OCI-LY7 (cell line): ENCODE data around the gene MARF1.

Experiments
- EZH2phosphoT487 ChIP-seq: fragments of 200-600 bp; sonication (generic); IDR thresholded peaks from 2 replicates; pipeline ENCODE4 v1.6.1; 2018; ENCODE audit warnings: low read depth, borderline replicate concordance, mild to moderate bottlenecking, mixed run types, antibody characterized with exemption, low read length, moderate library complexity, mixed read lengths
- TF ChIP-seq, protein P1 (sequence below): fragments of 200-600 bp; sonication (generic); conservative IDR thresholded peaks from 2 replicates; pipeline ENCODE4 v1.5.1; 2014; ENCODE audit warnings: mild to moderate bottlenecking, antibody characterized with exemption, low read length, moderate library complexity, mixed read lengths

DNA sequence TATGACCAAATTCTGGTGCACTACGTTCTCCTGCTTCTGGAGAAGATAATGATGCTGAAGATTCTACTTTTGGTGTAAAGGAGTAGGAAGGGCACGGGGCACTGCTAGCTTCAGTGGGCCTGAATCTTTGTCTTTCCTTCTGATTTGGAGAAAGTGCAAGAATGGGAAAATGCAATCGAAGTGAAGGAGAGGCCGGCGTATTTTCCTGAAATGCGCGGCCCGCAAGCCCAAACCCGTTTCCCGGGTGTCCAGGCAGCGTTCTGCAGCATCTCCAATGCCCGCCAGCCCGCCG, 6.7 kb upstream of the MARF1 start:
- TF ChIP-seq, protein P1, sequence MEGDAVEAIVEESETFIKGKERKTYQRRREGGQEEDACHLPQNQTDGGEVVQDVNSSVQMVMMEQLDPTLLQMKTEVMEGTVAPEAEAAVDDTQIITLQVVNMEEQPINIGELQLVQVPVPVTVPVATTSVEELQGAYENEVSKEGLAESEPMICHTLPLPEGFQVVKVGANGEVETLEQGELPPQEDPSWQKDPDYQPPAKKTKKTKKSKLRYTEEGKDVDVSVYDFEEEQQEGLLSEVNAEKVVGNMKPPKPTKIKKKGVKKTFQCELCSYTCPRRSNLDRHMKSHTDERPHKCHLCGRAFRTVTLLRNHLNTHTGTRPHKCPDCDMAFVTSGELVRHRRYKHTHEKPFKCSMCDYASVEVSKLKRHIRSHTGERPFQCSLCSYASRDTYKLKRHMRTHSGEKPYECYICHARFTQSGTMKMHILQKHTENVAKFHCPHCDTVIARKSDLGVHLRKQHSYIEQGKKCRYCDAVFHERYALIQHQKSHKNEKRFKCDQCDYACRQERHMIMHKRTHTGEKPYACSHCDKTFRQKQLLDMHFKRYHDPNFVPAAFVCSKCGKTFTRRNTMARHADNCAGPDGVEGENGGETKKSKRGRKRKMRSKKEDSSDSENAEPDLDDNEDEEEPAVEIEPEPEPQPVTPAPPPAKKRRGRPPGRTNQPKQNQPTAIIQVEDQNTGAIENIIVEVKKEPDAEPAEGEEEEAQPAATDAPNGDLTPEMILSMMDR, result no peak
- TF ChIP-seq EZH2phosphoT487, result no peak
